Activated CD4-positive, alpha-beta T cell treated with anti-CD3 and anti-CD28 coated beads, Interleukin-2, amount 10 ng/mL, durations not matched to agents 7 days and 5 days (primary cell): ENCODE results near the gene ARHGAP12. TPM values are rescaled to one million over a fixed set of nuclear protein-coding genes. Genes with fewer than 3 reads are reported as not detected.

ENCODE experiments used
- CTCF ChIA-PET: fragments of 350-600 bp; sonication (Branson Sonifier 250); formaldehyde crosslinking; loops from one replicate; lab custom pipeline; 2021; ENCODE audit warnings: antibody characterized with exemption; lab: Charles Lee
- POLR2A ChIA-PET: fragments of 350-600 bp; sonication (Branson Sonifier 250); formaldehyde crosslinking; loops from one replicate; lab custom pipeline; 2021; ENCODE audit warnings: antibody characterized with exemption; lab: Charles Lee
- DNase-seq: peaks from one replicate; pipeline ENCODE4 v3.0.0-alpha.2; 2020
- H3K27ac Mint-ChIP-seq: one replicate; pipeline ENCODE4 v1.8.0; 2021; ENCODE audit warnings: mild to moderate bottlenecking, moderate library complexity, mixed read lengths
- H3K27me3 Mint-ChIP-seq: one replicate; pipeline ENCODE4 v1.8.0; 2021; ENCODE audit warnings: mixed read lengths
- H3K36me3 Mint-ChIP-seq: one replicate; pipeline ENCODE4 v1.8.0; 2021; ENCODE audit warnings: low read depth, mixed read lengths
- H3K4me1 Mint-ChIP-seq: one replicate; pipeline ENCODE4 v1.8.0; 2021; ENCODE audit warnings: mixed read lengths
- H3K4me3 Mint-ChIP-seq: one replicate; pipeline ENCODE4 v1.8.0; 2021; ENCODE audit warnings: mild to moderate bottlenecking, moderate library complexity, mixed read lengths
- H3K9me3 Mint-ChIP-seq: one replicate; pipeline ENCODE4 v1.8.0; 2021; ENCODE audit warnings: mixed read lengths
- total RNA-seq, 2 experiments: library from RNA; stranded (reverse); gene quantifications; one replicate each; pipeline ENCODE4 v1.2.3, GENCODE V29; 2021

ARHGAP12 gene
- total RNA-seq, 2 experiments from 2014 or later = 15.1 to 15.4 TPM

DNA sequence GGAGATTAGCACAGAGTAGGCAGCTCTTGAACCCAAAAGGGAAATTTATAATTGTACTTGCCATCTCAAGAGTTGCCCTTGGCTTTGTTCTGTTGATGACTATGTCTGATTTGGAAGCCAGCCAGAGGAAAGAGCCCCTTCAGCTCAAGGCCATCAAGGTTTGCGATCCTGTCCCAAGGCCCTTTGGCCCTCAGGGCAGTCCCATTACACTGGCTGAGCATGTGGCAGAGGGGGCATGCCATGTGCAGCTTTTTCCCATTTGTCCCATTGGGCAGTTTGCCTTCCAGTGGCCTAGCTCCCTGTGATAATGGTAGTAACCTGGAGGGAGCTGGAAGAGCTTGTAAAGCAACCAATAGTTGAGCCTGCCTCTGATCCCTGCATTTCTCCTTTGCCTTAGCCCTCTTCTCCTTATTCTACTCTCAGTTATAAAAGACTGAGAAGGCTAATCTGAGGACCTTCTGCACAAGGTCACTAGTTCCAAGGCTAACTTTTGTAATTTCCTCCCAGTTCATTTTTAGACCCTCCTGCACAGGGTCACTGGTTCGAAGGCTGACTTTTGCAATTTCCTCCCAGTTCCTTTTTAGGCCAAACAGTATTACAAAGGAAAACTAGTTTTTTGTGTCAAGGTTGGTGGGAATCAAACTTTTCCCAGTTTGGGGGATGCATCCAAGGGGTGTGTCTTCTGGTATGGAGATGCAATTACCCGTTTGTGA lies 31.0 kb upstream of the ARHGAP12 start:
- Mint-ChIP-seq H3K4me1 (peaks cover 20% of the 10 kb centered on the region), H3K36me3 (peaks cover 3% of the 10 kb centered on the region), H3K9me3 (peaks cover 7% of the 10 kb centered on the region), H3K27me3 (no peaks in the 10 kb centered on the region), H3K27ac (no peak overlapping the region), H3K4me3 (no peak overlapping the region)
- POLR2A ChIA-PET = no interaction called here
- no peak for DNase-seq
- CTCF ChIA-PET = interaction anchor here (1.2 kb wide), 1 partner anchor 16 kb away, joined by 4 read pairs; no protein-coding TSS in a partner anchor

DNA sequence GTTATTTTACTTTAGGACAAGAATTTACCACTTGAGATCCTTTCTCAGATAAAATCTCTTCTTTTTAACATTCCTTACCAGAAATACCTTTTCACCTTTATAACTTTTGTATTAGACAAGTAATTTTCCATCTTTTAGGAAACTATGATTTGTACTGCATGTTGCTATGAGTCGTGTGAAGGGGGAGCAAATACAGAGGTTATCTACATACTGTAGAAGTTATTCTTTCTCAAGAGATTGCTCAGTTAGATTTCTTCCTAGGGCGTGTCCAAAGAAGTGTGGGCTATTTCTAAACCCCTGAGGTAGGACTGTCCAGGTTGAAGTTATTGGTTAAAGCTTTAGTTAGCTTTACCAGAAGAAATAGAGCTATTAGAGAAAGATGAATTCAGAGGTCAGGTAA lies 30.2 kb upstream of the ARHGAP12 start:
- POLR2A ChIA-PET = no interaction called here

DNA sequence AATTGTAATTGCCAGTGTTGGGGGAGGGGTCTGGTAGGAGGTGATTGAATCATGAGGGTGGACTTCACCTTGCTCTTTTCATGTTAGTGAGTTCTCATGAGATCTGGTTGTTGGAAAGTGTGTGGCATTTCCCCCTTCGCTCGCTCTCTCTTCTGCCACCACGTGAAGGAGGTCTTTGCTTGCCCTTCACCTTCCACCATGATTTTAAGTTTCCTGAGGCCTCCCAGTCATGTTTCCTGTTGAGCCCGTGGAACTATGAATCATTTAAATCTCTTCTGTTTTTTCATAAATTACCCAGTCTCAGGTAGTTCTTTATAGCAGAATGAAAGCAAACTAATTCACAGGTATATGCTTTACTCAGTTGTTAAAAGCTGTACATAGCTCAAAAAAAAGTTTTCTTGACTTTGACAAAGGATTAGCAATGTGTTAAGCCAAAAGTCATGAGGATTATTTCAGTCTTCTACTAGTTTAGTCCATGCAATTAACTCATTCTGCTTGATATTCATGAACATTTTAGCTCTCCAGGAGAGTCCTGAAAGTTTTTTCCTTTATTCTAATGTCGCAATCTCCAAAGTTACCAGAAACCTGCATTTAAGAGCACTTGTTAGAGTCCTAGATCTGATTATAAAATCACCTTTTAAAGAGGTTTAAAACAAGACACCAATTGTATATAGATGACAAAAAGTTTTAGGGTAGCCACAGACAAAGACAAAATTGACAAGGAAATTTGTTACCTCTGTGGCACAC lies 27.7 kb upstream of the ARHGAP12 start:
- Mint-ChIP-seq H3K27ac (no peak overlapping the region), H3K9me3 (peaks cover 24% of the 10 kb centered on the region), H3K4me1 (peaks cover 9% of the 10 kb centered on the region), H3K27me3 (no peaks in the 10 kb centered on the region), H3K4me3 (no peak overlapping the region), H3K36me3 (peaks cover 10% of the 10 kb centered on the region)
- no peak for DNase-seq
- ChIA-PET POLR2A (no interaction called here), CTCF (no interaction called here)

More for the DNA sequence above, 30.2 kb upstream of the ARHGAP12 start:
- H3K27me3 Mint-ChIP-seq = no peaks in the 10 kb centered on the region
- DNase-seq = no peak
- CTCF ChIA-PET = interaction anchor here (0.6 to 1.2 kb wide), 2 partner anchors 17 to 77 kb away, joined by 3 to 4 read pairs; no protein-coding TSS in a partner anchor
- no peak overlapping the region for H3K4me3 Mint-ChIP-seq
- H3K4me1 Mint-ChIP-seq = peaks cover 20% of the 10 kb centered on the region
- H3K27ac Mint-ChIP-seq = no peak overlapping the region
- H3K9me3 Mint-ChIP-seq = peaks cover 15% of the 10 kb centered on the region
- peaks cover 9% of the 10 kb centered on the region for H3K36me3 Mint-ChIP-seq

DNA sequence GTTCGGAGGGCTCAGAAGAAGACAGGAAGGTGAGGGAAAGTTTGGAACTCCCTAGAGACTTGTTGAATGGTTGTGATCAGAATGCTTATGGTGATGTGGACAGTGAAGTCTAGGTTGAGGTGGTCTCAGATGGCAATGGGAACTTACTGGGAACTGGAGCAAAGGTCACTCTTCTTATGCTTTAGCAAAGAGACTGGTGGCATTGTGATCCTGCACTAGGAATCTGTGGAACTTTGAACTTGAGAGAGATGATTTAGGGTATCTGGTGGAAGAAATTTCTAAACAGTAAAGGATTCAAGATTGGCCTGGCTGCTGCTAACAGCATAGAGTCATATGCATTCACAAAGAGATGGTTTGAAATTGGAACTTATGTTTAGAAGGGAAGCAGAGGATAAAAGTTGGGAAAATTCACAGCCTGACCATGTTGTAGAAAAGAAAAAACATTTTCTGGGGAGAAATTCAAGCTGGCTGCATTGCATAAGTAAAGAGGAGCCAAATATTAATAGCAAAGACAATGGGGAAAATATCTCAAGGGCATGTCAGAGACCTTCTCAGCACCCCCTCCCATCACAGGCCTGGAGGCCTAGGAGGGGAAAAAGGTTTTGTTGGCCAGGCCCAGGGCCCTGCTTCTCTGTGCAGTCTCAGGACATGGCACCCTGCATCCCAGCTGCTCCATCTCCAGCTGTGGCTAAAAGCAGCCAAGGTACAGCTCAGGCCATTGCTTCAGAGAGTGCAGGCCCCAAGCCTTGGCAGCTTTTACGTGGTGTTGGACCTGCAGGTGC lies 26.0 kb upstream of the ARHGAP12 start:
- no peak for DNase-seq
- ChIA-PET CTCF (no interaction called here), POLR2A (no interaction called here)
- peaks cover 27% of the 10 kb centered on the region for H3K9me3 Mint-ChIP-seq
- no peaks in the 10 kb centered on the region for H3K27me3 Mint-ChIP-seq
- no peak overlapping the region for H3K4me3 Mint-ChIP-seq
- H3K27ac Mint-ChIP-seq = no peak overlapping the region
- peaks cover 4% of the 10 kb centered on the region for H3K4me1 Mint-ChIP-seq
- peaks cover 11% of the 10 kb centered on the region for H3K36me3 Mint-ChIP-seq

DNA sequence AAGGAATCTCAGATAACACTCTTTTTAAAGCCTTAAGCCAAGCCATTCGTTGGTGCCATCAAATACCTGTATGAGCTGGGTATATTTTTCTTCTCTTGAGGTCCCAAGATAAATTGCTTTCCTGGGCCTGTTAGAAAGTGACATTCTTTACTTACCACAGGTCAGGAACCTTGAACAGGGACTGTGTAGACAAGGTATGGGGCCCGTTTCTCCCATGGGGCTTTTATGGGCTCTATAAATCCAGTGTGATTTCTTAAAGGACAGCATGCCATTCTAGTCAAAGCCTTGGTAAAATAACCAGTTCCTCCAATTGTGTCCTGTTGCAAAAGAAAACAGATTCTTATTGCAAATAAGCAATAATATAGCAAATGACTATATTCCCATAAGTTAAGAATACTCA lies 24.8 kb upstream of the ARHGAP12 start:
- Mint-ChIP-seq H3K36me3 (peaks cover 11% of the 10 kb centered on the region), H3K27me3 (no peaks in the 10 kb centered on the region), H3K9me3 (peaks cover 27% of the 10 kb centered on the region), H3K27ac (no peak overlapping the region), H3K4me3 (no peak overlapping the region), H3K4me1 (peaks cover 4% of the 10 kb centered on the region)
- no peak for DNase-seq
- POLR2A ChIA-PET = no interaction called here
- CTCF ChIA-PET = interaction anchor here (0.9 to 1.4 kb wide), 2 partner anchors 11 to 23 kb away, joined by 4 to 5 read pairs; no protein-coding TSS in a partner anchor

DNA sequence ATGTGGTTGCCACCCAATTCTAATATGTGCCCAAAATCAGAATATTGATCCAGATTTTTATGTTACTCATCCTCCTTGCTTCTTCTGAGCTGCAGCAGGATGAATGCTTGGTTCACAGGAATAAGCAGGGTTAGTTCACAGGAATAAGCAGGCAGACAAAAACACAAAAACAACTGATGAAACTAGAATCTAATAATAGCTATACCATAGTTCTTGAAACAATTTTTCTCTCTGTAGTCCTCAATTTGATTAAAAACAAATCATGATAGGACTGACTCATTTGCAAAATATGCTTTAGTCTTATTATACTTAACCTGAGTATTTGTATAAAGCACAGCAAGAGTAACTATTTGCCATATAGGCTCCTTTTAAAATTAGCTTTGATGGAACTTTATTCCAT lies 24.4 kb upstream of the ARHGAP12 start:
- ChIA-PET CTCF (interaction anchor here (0.9 to 1.4 kb wide), 2 partner anchors 11 to 24 kb away, joined by 4 to 5 read pairs; no protein-coding TSS in a partner anchor), POLR2A (no interaction called here)
- Mint-ChIP-seq H3K9me3 (peaks cover 27% of the 10 kb centered on the region), H3K4me1 (peaks cover 4% of the 10 kb centered on the region), H3K27ac (no peak overlapping the region), H3K36me3 (peaks cover 11% of the 10 kb centered on the region), H3K27me3 (no peaks in the 10 kb centered on the region), H3K4me3 (no peak overlapping the region)
- DNase-seq = no peak

DNA sequence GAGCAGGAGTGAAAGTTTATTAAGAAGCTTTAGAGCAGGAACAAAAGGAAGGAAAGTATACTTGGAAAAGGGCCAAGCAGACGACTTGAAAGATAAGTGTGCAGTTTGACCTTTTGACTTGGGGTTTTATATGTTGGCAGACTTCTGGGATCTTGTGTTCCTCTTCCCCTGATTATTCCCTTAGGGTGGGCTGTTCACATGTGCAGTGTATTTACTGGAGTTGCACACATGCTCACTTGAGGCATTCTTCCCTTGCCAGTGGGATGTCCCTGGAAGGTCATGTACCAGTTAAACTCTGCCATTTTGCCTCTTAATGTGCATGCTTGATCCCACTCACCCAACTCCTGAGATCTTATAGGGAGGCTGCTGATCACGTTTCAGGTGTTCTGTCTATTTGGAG lies 23.4 kb upstream of the ARHGAP12 start:
- ChIA-PET POLR2A (no interaction called here), CTCF (interaction anchor here (1.0 to 1.4 kb wide), 2 partner anchors 9 to 10 kb away, joined by 3 to 5 read pairs; no protein-coding TSS in a partner anchor)
- no peak for DNase-seq
- H3K27me3 Mint-ChIP-seq = no peaks in the 10 kb centered on the region
- peaks cover 27% of the 10 kb centered on the region for H3K9me3 Mint-ChIP-seq
- peaks cover 11% of the 10 kb centered on the region for H3K36me3 Mint-ChIP-seq
- H3K4me3 Mint-ChIP-seq = no peak overlapping the region
- no peak overlapping the region for H3K27ac Mint-ChIP-seq
- H3K4me1 Mint-ChIP-seq = peaks cover 4% of the 10 kb centered on the region

DNA sequence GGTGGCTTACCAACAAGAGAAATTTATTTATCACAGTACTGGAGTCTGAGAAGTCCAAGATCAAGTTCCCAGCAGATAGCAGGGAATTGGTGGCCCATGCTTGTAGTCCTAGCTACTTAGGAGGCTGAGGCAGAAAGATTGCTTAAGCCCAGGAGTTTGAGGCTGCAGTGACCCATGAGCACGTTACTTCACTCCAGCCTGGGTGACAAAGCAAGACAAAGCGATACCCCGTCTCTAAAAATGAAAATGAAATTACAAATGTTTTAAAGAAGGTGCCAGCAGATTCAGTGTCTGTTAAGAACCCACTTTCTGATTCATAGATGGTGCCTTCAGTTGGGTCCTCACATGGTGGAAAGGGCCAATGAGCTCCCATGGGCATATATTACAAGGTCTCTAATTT lies 20.6 kb upstream of the ARHGAP12 start:
- ChIA-PET POLR2A (no interaction called here), CTCF (interaction anchor here (0.7 kb wide), 1 partner anchor 34 kb away, joined by 3 read pairs; no protein-coding TSS in a partner anchor)
- Mint-ChIP-seq H3K9me3 (peaks cover 16% of the 10 kb centered on the region), H3K4me3 (no peak overlapping the region), H3K36me3 (peaks cover 4% of the 10 kb centered on the region), H3K27ac (no peak overlapping the region), H3K4me1 (peaks cover 9% of the 10 kb centered on the region), H3K27me3 (no peaks in the 10 kb centered on the region)
- no peak for DNase-seq

DNA sequence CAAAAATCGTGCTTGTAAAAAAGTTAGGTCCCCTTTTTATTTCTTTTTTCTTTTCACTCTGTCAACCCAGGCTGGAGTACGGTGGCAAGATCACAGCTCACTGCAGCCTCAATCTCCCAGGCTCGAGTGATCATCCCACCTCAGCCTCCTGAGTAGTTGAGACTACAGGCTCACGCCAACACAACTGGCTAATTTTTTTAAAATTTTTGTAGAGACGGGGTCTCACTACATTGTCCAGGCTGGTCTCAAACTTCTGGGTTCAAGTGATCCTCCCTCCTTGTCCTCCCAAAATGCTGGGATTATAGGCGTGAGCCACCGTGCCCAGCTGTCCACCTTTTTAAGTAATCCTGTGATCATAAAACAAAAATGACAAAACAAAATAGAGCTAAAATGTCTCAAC lies 19.4 kb upstream of the ARHGAP12 start:
- peaks cover 1% of the 10 kb centered on the region for H3K36me3 Mint-ChIP-seq
- peaks cover 9% of the 10 kb centered on the region for H3K9me3 Mint-ChIP-seq
- ChIA-PET CTCF (interaction anchor here (0.6 to 1.9 kb wide), 3 partner anchors 12 to 1128 kb away, joined by 3 to 4 read pairs (median 3); no protein-coding TSS in a partner anchor), POLR2A (no interaction called here)
- H3K27ac Mint-ChIP-seq = no peak overlapping the region
- peaks cover 9% of the 10 kb centered on the region for H3K4me1 Mint-ChIP-seq
- no peak for DNase-seq
- H3K27me3 Mint-ChIP-seq = no peaks in the 10 kb centered on the region
- no peak overlapping the region for H3K4me3 Mint-ChIP-seq

DNA sequence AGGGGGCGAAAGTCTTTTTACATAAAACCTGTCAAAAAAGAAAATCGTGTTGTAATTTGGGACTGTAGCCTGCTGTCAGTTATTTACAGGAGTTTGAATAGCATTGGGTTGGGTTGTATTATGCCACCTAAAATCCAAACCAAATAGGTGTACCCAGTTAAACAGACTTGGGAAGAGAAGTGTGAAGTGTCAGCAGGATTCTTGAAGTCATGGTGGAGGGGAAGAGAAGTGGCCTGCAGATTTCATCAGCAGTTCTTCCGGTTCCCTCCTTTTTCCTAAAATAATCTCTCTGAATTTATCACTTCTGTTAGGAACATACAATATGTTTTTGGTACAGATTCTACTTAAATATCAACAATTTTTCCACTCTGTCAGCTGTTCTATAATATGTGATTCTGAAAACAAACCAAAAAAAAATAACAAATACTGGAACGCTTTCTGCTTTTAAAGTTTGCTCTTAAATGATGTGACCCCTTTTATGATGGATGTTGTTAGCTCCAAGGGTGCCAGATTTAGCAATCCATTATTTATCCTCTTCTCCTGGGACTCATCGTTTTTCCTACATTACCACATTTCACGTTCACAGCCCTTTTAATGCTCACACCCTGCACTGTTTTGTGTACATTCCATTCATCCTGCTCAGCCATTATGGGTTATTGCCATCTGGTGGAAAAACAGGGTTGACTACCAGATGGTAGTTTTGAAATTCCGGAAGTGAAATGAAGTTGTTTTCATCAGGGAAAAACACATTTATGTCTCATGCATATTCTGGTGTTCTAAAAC lies 18.7 kb upstream of the ARHGAP12 start:
- Mint-ChIP-seq H3K36me3 (peaks cover 1% of the 10 kb centered on the region), H3K4me3 (no peak overlapping the region), H3K27ac (no peak overlapping the region), H3K4me1 (peaks cover 9% of the 10 kb centered on the region), H3K9me3 (peaks cover 4% of the 10 kb centered on the region), H3K27me3 (no peaks in the 10 kb centered on the region)
- ChIA-PET POLR2A (no interaction called here), CTCF (interaction anchor here (0.6 to 1.9 kb wide), 4 partner anchors 11 to 1129 kb away, joined by 3 to 4 read pairs (median 3); no protein-coding TSS in a partner anchor)
- DNase-seq = no peak

DNA sequence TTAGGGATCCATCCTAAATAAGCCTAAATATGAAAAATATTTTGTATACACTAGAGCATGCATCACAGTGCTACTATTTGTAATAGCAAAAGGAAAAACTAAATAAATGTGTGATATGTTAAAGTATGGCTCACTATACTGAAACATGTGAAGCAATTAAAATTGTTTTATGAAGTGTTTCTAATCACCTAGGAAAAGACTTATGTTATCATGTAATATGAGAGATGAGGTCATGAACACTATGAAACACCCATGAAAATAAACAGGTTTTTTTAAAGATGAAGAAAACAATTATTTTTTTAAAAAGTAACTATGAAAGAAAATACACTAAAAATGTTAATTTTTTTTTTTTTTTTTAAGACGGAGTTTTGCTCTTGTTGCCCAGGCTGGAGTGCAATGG lies 16.8 kb upstream of the ARHGAP12 start:
- ChIA-PET POLR2A (no interaction called here), CTCF (no interaction called here)
- DNase-seq = no peak
- Mint-ChIP-seq H3K36me3 (no peaks in the 10 kb centered on the region), H3K4me3 (no peak overlapping the region), H3K4me1 (peaks cover 14% of the 10 kb centered on the region), H3K27ac (no peak overlapping the region), H3K9me3 (no peaks in the 10 kb centered on the region), H3K27me3 (no peaks in the 10 kb centered on the region)

DNA sequence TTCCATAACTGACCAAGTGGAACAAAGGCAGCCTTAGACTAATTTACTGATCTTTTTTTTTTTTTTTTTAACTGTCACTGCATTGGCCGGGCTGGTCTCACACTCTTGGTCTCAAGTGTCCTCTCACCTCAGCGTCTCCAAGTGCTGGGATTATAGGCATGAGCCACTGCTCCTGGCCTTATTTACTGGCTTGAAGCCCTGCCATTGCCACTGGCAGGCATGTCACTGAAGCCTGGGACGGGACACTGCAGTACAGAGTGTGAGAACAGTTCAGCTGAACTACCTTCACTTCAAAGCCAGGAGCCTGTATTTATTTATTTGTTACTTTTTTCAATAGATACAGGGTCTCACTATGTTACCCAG lies 15.4 kb upstream of the ARHGAP12 start:
- Mint-ChIP-seq H3K27me3 (no peaks in the 10 kb centered on the region), H3K4me3 (no peak overlapping the region), H3K4me1 (peaks cover 19% of the 10 kb centered on the region), H3K36me3 (no peaks in the 10 kb centered on the region), H3K27ac (no peak overlapping the region), H3K9me3 (no peaks in the 10 kb centered on the region)
- POLR2A ChIA-PET = no interaction called here
- CTCF ChIA-PET = no interaction called here
- no peak for DNase-seq
